ENCODE data around the gene CARD6. TPM values are rescaled to one million over a fixed set of nuclear protein-coding genes. Genes with fewer than 3 reads are reported as not detected.

The CARD6 gene
- total and polyA plus RNA-seq, 2 of the 8 experiments (the other 6 are each of a cell fraction or from before 2014, with no cell fraction given): 0.41 to 0.50 TPM

DNA sequence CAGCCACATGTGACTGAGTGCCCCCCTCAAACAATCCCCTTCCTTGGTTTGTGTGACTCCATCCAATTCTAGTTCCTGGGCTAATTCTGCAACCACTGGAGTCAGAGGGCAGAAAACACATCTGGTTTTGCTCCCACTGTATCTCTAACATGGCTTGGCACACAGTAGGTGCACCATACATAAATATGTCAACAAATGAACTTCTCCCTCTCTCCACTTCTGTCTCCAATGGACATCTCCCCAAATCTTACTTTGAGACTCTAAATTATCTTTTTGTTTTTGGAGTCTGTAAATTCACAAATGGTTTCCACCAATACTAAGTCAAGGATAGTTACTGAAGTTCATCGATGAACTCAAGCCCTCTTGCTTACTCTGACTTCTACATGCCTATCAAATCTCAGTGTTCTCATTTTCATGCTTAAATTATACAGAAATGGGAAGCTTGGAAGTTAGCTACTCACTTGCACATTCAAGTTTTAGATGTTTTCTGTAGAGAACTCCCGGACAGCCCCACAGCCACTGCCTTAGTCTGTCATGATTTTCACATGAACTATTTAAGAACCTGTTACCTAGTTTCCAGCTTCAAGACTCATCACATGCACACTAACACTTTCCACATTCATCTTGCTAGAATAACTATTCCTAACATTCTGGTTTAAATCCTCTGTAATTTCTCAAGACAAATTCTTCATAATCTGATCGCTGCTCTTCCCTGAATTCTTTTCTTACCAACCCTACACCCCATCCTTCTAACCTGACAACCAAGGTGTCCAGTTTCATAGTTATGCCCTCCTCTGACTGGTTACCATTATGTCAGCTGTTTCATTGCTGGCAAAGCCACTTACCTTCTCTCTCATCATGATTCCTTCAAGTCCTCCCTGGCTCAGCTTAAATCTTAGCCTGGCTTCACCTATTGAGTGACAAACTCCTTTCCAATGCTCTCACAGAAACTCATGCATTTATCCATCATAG lies 12.2 kb upstream of the CARD6 start:
- H2BK20ac ChIP-seq (ENCODE audit: low read length): no peak overlapping the region
- no peak overlapping the region for H3K27ac ChIP-seq (ENCODE audit: low read depth, low read length)
- H3K14ac ChIP-seq (ENCODE audit: insufficient read length): no peak overlapping the region
- no peak overlapping the region for H4K5ac ChIP-seq (ENCODE audit: insufficient read length, low read depth, low read length)
- no peak overlapping the region for H2AFZ ChIP-seq (ENCODE audit: low read length)
- H2AK5ac ChIP-seq (ENCODE audit: low read depth, low read length): no peak overlapping the region
- no peak overlapping the region for H3K18ac ChIP-seq (ENCODE audit: extremely low read depth, low read length)
- 96 to 100% methylated on average over 1 to 3 of the region's 3 CpGs for WGBS, 2 experiments (ENCODE audit: extremely low coverage in 1 of 2, insufficient coverage in 1 of 2, insufficient read length in 1 of 2, insufficient replicate concordance in 2 of 2, low coverage in 1 of 2, low lambda C conversion rate in 2 of 2, missing lambda C conversion rate in 1 of 2)
- H3K23me2 ChIP-seq (ENCODE audit: low read depth, low read length): peaks cover 4% of the 10 kb centered on the region; the same call in 1 of the 2 replicates
- POLR2A ChIA-PET (ENCODE audit: partially characterized antibody): interaction anchor here (0.9 to 16.9 kb wide), 18 partner anchors 6 to 86 kb away, joined by 3 to 372 read pairs (median 6); partner anchors contain the start of gene CARD6
- no peak overlapping the region for H3K4me2 ChIP-seq (ENCODE audit: insufficient read depth in 1 of 2, low read depth in 2 of 2, low read length in 2 of 2)
- no peak for FAIRE-seq
- no peak overlapping the region for H2BK5ac ChIP-seq (ENCODE audit: low read depth, low read length)
- no peak overlapping the region for H3K9ac ChIP-seq (replicated peaks in 1 of 4; ENCODE audit: extremely low read depth in 1 of 4, low read depth in 3 of 4, low read length in 3 of 4)
- H4K20me1 ChIP-seq (replicated peaks in 1 of 2; ENCODE audit: control insufficient read depth in 1 of 2, insufficient read depth in 2 of 2, low read length in 2 of 2): peaks cover 11 to 31% of the 10 kb centered on the region in 2 experiments
- CTCF ChIA-PET (ENCODE audit: partially characterized antibody): no interaction called here
- H3K56ac ChIP-seq (replicated peaks; ENCODE audit: insufficient read length, low read depth, low read length): no peak overlapping the region
- H3K4me1 ChIP-seq (replicated peaks in 1 of 4; ENCODE audit: control insufficient read depth in 3 of 4, insufficient read depth in 4 of 4, low read length in 3 of 4): peaks cover 0 to 7% (median 1%) of the 10 kb centered on the region in 4 experiments; a peak in 2 of 7 replicates
- H2BK15ac ChIP-seq (ENCODE audit: low read length): no peak overlapping the region
- H3K9me3 ChIP-seq (ENCODE audit: insufficient read depth in 2 of 2, low read depth in 1 of 2, low read length in 1 of 2): no peaks in the 10 kb centered on the region
- peaks cover 49 to 83% (median 74%) of the 10 kb centered on the region in 4 experiments for H3K36me3 ChIP-seq (ENCODE audit: control insufficient read depth in 2 of 4, insufficient read depth in 4 of 4, low read length in 3 of 4)
- no peak overlapping the region for H3K4ac ChIP-seq (replicated peaks; ENCODE audit: insufficient read length, low read depth, low read length)
- no peak overlapping the region for H3K4me3 ChIP-seq (ENCODE audit: extremely low read depth in 1 of 4, insufficient read depth in 2 of 4, low read depth in 3 of 4, low read length in 4 of 4)
- no peak overlapping the region for H2BK120ac ChIP-seq (replicated peaks; ENCODE audit: low read depth, low read length)
- no peak overlapping the region for H2BK12ac ChIP-seq (ENCODE audit: low read depth, low read length)
- no peak overlapping the region for H3K23ac ChIP-seq (ENCODE audit: insufficient read length)
- H3K27me3 ChIP-seq (replicated peaks in 1 of 4; ENCODE audit: control insufficient read depth in 3 of 4, extremely low read depth in 1 of 4, insufficient read depth in 3 of 4, low read length in 3 of 4): no peaks in the 10 kb centered on the region
- no peak for DNase-seq (ENCODE audit: low read depth in 1 of 2, low spot score in 2 of 2)
- no peak overlapping the region for H4K8ac ChIP-seq (ENCODE audit: extremely low read depth, insufficient read depth, low read length)
- H3K79me1 ChIP-seq (ENCODE audit: low read depth, low read length): no peaks in the 10 kb centered on the region
- peaks cover 8 to 36% of the 10 kb centered on the region in 2 experiments for H3K79me2 ChIP-seq (ENCODE audit: control insufficient read depth in 1 of 2, insufficient read depth in 2 of 2, low read length in 2 of 2)
- no peak overlapping the region for H4K91ac ChIP-seq (replicated peaks; ENCODE audit: insufficient read length, low read length)
- TF ChIP-seq ATF2 (IDR thresholded peaks at IDR 0.05; ENCODE audit: low read length) (peak; percentile 61; the same call in 1 of the 2 replicates), POLR2AphosphoS5 (IDR thresholded peaks at IDR 0.05; ENCODE audit: low read depth, low read length) (peak; percentile 84), BCL11A (IDR thresholded peaks at IDR 0.05; ENCODE audit: low read depth in 2 of 2, low read length in 2 of 2) (no peak), SP4 (IDR thresholded peaks at IDR 0.05; ENCODE audit: low read length) (peak; percentile 64; the same call in 1 of the 2 replicates), RBBP5 (IDR thresholded peaks at IDR 0.05; ENCODE audit: borderline replicate concordance, low read depth, low read length) (no peak), POLR2A (IDR thresholded peaks at IDR 0.05; ENCODE audit: control extremely low read depth in 1 of 2, low read depth in 2 of 2, low read length in 2 of 2) (peak; percentile 74 to 93)

Data from H1 (cell line).